HL-60/S4 treated with phorbol 12-myristate 13-acetate at 8.2 ng/mL for 4 days and 3 days (cell line): ENCODE measurements around the gene HADHA.

ENCODE experiments used
- in situ Hi-C: fragments of 300-500 bp; cut with MboI; formaldehyde crosslinking; loops from 2 replicates; pipeline ENCODE4 v1.15.0; 2022; ENCODE audit warnings: low sequenced_read_pairs

The HADHA gene

DNA sequence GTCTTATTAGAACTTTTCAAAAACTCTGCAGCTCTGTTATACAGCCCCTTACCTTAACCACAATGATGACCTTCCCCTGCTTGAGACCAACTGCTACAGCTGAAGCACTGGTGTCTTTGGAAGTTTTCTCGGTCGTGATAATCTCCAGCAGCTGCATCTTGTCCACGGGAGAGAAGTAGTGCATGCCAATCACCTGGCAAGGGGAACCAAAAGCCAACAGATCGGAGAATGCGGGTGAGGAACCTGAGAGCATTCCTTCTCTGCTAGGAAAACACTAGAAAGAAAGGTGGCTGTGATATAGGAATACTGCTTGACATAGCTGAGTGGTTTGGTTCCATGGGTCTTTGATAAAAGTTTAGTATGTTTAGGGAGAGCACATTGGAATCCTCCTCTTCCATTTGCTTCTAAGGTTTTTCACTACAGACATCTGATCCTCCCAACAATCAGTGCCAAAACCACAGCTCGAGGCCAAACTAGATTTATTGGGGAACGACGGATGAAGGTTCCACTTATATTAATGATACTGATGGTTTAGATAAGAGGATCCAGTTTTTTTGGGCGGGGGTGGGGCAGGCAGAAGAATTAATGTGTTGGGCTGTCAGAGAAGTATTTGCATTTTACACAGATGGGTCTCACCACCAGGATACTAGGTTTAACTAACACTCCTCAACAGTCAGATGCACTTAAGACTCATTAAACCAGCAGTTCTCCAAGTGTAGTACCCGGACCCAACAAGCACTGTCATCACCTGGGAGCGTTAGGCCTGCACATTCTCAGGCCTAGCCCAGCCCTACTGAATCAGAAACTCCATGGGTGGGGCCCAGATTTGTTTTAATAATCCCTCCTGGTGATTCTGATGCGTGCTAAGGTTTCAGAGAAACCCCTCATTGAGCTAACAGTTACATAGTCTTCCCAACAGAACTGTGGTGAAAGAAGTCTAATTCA lies 49.1 kb downstream of the HADHA start:
- in situ Hi-C loops, result no loop called here

DNA sequence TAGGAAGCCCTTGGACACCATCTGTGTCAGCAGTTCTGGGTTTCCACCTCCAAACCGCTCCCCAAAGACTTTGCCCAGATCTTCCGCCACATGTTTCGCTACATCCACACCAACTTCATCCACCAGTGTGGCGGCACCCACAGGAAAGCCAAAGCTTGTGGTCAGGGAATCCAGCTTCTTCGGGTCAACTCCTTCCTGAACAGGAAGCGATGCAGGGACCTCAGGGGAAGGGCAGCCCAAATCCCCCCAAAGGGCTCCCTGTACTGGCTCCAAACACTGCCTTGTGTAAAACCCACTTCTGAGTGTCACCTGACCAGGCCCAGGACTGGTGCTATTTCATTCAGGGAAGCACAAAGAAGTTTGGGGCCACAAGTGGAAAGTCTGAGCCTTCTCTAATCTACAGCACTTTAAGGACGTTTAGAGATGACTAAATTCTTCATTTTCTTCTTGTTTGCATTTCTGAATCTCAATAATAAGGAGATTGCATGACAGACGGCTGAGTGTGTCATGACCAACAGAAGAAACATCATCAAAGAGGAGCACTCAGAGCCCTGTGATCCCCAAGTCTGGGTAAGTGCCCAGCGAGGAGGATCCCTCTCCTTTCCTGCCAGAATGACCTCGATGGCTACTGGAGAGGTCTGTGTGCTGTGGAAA lies 50.7 kb downstream of the HADHA start:
- in situ Hi-C loops, result no loop called here

DNA sequence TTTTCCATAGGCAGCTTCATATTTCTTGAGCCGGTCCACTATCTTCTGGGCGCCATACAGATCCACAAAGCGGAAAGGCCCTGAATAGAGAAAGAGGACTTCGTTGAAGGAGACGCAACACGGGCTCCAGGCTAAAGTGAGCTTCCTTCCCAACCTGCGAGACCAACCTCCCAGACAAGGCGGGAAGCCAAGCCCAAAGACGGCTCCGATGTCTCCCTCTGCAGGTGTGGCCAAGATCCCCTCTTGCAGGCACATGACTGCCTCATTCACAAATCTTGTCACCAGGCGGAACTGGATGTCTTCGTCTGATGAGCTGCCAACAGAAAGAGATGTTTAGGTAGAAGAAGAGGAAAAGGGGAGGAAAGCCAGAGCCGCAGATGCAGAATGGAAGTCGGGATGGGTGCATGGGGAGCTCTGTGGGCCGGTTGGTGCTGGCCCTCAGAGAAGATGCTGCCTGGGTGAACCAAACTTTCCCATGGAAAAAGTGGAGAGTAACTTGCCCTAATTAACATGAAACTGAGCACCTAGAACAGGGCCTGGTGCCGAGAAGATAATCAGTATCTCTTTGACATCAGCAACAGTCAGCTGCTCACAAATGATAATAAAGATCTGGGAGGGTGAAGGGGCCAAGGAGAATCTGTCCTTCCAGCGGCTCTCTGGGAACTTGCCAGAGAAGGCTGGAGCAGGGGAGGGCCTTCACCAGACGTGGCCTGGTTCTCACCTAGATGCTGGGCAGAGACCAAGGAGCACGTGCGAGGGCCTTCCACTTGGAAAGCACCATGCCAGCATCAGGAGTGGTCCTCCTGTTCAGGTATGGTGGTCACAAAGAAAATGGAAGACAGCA lies 52.9 kb downstream of the HADHA start:
- in situ Hi-C loops, result no loop called here

GRCh38 chr2:26190369-26190768 lies 54.1 kb downstream of the HADHA start:
- in situ Hi-C loops, result no loop called here

- in situ Hi-C loops, result no loop called here
Measured at GRCh38 chr2:26189751-26190150, 54.7 kb downstream of the HADHA start.

- in situ Hi-C loops, result no loop called here
Measured at GRCh38 chr2:26189123-26189522, 55.3 kb downstream of the HADHA start.

GRCh38 chr2:26187537-26188104 lies 56.8 kb downstream of the HADHA start:
- in situ Hi-C loops, result no loop called here

GRCh38 chr2:26187114-26187513 lies 57.3 kb downstream of the HADHA start:
- in situ Hi-C loops, result no loop called here

DNA sequence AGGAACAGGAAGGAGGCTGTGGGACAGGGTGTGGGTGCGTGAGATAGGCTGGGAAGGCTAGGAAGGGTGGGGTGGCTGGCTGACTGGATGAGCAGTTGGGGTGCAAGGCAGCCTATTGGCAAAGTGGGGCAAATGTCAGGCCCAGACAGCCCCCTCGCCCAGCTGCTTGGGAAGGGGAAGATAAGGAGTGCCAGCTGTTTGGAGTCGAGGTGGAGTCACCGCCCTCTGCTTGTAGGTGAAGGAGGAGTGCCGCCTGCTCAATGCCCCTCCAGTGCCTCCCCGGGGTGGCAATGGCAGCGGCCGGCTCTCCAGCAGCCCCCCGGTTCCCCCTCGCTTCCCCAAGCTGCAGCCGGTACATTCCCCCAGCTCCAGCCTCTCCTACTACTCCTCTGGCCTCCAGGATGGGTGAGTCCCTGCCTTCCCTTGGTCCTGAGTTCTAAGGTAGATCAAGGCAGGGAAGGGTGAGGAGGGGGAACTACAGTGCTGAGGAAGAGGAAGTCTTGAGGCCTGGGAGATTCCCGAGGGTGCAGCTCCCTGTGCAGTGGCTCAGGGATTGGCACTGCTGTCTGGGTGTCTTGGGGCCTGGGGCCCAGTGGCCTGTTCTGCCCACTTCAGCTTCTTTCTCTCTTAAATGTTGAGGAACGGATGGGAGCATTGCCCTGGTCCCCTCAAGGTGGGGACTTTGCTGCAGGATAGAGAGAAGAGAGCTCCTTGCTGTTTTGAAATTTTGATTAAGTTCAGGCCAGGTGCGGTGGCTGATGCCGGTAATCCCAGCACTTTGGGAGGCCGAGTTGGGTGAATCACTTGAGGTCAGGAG lies 58.3 kb downstream of the HADHA start:
- in situ Hi-C loops, result no loop called here

DNA sequence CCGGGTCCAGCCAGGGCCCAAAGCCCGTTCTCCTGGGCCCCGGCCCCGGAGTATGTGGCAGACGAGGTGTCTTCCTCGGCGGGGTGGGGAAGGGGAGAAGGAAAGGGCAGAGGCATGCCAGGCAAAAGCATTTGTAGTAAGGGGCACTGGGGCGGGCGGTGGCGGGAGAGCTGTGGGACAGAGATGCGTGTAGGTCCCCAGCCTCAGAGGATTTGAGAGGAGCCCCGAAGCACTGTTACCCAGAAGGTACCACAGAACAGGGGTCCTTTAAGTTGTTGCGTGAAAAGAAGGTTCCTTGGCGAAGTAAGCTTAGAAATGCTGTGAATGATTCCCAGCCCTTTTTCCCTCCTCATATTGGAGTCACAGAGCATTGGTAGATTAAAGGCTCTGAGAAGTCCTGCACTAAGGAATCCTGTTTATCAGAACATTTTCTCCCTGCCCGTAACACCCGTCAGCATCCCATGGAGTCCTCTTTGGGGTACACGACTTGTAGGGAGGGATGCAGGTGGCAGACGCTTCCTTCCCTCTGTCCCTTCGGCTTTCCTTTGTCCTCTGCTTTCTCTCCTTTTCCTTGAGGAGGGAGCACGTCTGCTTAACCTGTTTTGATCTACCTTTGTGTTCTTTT lies 59.0 kb downstream of the HADHA start:
- in situ Hi-C loops, result no loop called here

GRCh38 chr2:26184555-26185303 lies 59.7 kb downstream of the HADHA start:
- in situ Hi-C loops, result no loop called here

DNA sequence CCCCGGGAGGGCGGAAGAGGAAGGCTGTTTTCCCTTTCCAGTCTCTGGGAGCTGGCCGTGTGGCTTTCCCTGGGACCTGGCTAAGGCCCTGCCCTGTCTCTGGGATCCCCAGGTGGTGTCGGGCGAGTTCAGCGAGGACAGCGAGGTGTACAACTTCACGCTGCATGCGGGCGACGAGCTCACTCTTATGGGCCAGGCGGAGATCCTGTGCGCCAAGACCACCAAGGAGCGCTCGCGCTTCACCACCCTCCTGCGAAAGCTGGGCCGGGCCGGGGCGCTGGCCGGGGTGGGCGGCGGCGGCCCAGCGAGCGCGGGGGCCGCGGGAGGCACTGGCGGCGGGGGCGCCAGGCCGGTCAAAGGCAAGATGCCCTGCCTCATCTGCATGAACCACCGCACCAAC lies 60.3 kb downstream of the HADHA start:
- in situ Hi-C loops, result no loop called here

GRCh38 chr2:26182887-26183630 lies 61.4 kb downstream of the HADHA start:
- in situ Hi-C loops, result no loop called here

- in situ Hi-C loops, result no loop called here
Measured at GRCh38 chr2:26182441-26182840, 62.0 kb downstream of the HADHA start.

- in situ Hi-C loops, result no loop called here
Measured at GRCh38 chr2:26179446-26179913, 65.0 kb downstream of the HADHA start.

DNA sequence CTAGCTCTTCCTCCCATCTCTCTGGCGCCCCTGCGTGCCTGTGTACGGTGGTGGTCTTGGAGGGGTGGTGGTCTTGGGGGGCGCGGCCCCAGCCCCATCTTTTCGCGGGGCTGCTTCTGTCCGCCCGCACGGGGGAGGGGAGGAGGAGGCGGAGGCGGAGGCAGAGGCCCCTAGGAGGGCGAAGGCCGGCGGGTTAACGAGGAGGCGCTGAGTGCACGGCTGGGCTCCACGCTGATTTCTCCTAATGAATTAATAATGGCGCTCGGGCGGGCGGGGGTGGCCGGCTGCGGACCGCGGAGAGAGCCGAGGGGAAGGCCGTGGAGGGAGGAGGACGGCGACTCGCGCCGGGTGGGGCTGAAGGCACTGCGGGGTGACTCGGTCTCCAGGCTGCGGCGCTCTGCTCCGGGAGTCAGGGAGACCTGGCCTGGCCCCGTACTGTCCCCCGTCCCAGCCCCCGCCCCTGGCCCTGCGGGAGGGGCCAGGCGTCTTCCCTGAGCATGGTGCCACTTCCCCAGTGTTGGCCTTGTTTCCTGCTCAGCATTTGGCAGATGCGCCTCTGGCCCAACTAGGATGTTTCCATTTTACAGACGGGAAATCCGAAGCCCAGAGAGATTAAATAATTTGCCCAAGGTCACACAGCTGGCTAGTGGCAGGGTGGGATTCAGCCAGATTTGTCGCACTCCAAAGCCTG lies 65.5 kb downstream of the HADHA start:
- in situ Hi-C loops, result no loop called here

GRCh38 chr2:26178246-26178645 lies 66.2 kb downstream of the HADHA start:
- in situ Hi-C loops, result no loop called here

DNA sequence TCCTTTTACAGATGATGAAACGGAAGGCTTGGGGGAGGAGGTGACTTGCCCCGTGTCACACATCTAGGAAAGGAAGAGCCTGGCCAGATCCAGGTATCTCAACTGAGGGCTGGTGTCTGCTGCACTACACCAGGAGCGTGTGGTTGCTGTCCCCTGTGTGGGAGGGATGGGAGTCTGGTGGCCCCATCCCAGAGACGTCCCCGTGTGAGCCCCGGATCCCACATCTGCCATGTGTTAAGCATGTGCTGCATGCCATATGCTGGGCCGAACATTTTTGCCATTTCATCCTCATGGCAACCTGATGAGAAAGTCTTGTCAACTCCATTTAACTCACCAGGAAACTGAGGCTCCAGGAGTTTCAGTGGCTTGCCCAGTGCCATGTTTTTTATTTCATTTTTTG lies 67.3 kb downstream of the HADHA start:
- in situ Hi-C loops, result no loop called here
